HL-60 (cell line): ENCODE data around the gene CPED1.

Source experiments
- DNase-seq, 2 experiments: peaks; one replicate each; pipeline ENCODE4 v3.0.0-alpha.2; 2010 to 2020; ENCODE audit warnings: low read depth in 1 of 2, low spot score in 1 of 2
- H3K27ac ChIP-seq: fragments of 250-450 bp; sonication (Bioruptor Pico); replicated peaks from 2 replicates; pipeline ENCODE4 v1.5.1; 2020; ENCODE audit warnings: mild to moderate bottlenecking, moderate library complexity
- H3K27me3 ChIP-seq: fragments of 250-450 bp; sonication (Bioruptor Pico); 2 replicates; pipeline ENCODE4 v1.5.1; 2021; ENCODE audit warnings: mild to moderate bottlenecking, moderate library complexity; ENCODE audit not compliant: insufficient read depth, poor library complexity, severe bottlenecking
- H3K4me3 ChIP-seq: replicated peaks from 2 replicates; pipeline ENCODE4 v1.5.1; 2011; ENCODE audit warnings: mild to moderate bottlenecking, control low read depth, low read length; ENCODE audit not compliant: insufficient read depth
- CTCF ChIP-seq: IDR thresholded peaks from one replicate; pipeline ENCODE4 v1.5.1; 2011; ENCODE audit warnings: low read length, control low read depth, inconsistent platforms; ENCODE audit not compliant: insufficient read depth
- GABPA ChIP-seq: IDR thresholded peaks from 2 replicates; pipeline ENCODE4 v1.6.1; 2012; ENCODE audit warnings: low read depth
- POLR2AphosphoS5 ChIP-seq: IDR thresholded peaks from 2 replicates; pipeline ENCODE4 v1.6.1; 2012; ENCODE audit warnings: low read depth
- REST ChIP-seq: IDR thresholded peaks from 2 replicates; pipeline ENCODE4 v1.6.1; 2012; ENCODE audit warnings: low read depth; ENCODE audit not compliant: insufficient replicate concordance
- SPI1 ChIP-seq: IDR thresholded peaks from 2 replicates; pipeline ENCODE4 v1.6.1; 2012; ENCODE audit warnings: low read depth, mild to moderate bottlenecking, borderline replicate concordance

CPED1 gene

GRCh38 chr7:121046893-121047468 is 58.5 kb downstream of the CPED1 start:
- Histone ChIP-seq H3K4me3 (no peak overlapping the region), H3K27ac (no peak overlapping the region), H3K27me3 (no peaks in the 10 kb centered on the region)
- no peak for DNase-seq
- TF ChIP-seq REST (no peak), GABPA (no peak), SPI1 (no peak), CTCF (no peak), POLR2AphosphoS5 (no peak)

GRCh38 chr7:121048195-121048594 is 59.7 kb downstream of the CPED1 start:
- DNase-seq, result no peak
- H3K27me3 ChIP-seq, result no peaks in the 10 kb centered on the region
- H3K4me3 ChIP-seq, result no peak overlapping the region
- TF ChIP-seq CTCF (no peak), REST (no peak)
- no peak overlapping the region for H3K27ac ChIP-seq

GRCh38 chr7:121049028-121049791 is 60.7 kb downstream of the CPED1 start:
- no peak overlapping the region for H3K27ac ChIP-seq
- no peak for DNase-seq
- no peaks in the 10 kb centered on the region for H3K27me3 ChIP-seq
- H3K4me3 ChIP-seq, result no peak overlapping the region
- no peak for TF ChIP-seq SPI1

- Histone ChIP-seq H3K27me3 (no peaks in the 10 kb centered on the region), H3K27ac (no peak overlapping the region), H3K4me3 (no peak overlapping the region)
- TF ChIP-seq POLR2AphosphoS5 (no peak), GABPA (no peak), SPI1 (no peak), CTCF (no peak), REST (no peak)
- no peak for DNase-seq
These were observed 61.4 kb downstream of the CPED1 start for GRCh38 chr7:121049897-121050296.
